IMR-90 (cell line): ENCODE results near the gene AGBL1. TPM values are rescaled to one million over a fixed set of nuclear protein-coding genes. Genes with fewer than 3 reads are reported as not detected.
A peak's percentile ranks its signal among the peaks of the same experiment; 100 is the strongest.

ENCODE experiments used
- ATAC-seq: fragments of 200-7000 bp; cut with Tn5 transposase; 2 replicates; pipeline ENCODE4 v1.9.1; 2020; ENCODE audit warnings: low read depth, mild to moderate bottlenecking, moderate library complexity
- BruUV-seq: library from RNA; stranded (reverse); fragments of 400-500 nt; replicated peaks from 2 replicates; lab custom pipeline; 2021; lab: Mats Ljungman, UMichigan
- CTCF ChIA-PET: fragments of 300-600 bp; formaldehyde crosslinking; extraction: SDS; loops from one replicate; lab custom pipeline; 2021; ENCODE audit warnings: antibody characterized with exemption; lab: Yijun Ruan, JAX
- POLR2A ChIA-PET: fragments of 300-600 bp; sonication (Branson Sonifier 250); formaldehyde crosslinking; loops from one replicate; lab custom pipeline; 2022; ENCODE audit warnings: antibody characterized with exemption; ENCODE audit not compliant: unreplicated experiment; lab: Charles Lee
- DNase-seq: peaks from one replicate; pipeline ENCODE4 v3.0.0; 2013
- H2AFZ ChIP-seq: replicated peaks from 2 replicates; pipeline ENCODE3; 2013; ENCODE audit warnings: low read length, mild to moderate bottlenecking; ENCODE audit not compliant: poor library complexity
- H2AK5ac ChIP-seq: 2 replicates; pipeline ENCODE4 v1.6.1; 2013; ENCODE audit warnings: low read depth, low read length, inconsistent platforms
- H2AK9ac ChIP-seq: replicated peaks from 2 replicates; pipeline ENCODE3; 2013; ENCODE audit warnings: mild to moderate bottlenecking, low read depth, low read length, moderate library complexity; ENCODE audit not compliant: poor library complexity
- H2BK120ac ChIP-seq: 2 replicates; pipeline ENCODE4 v1.6.1; 2013; ENCODE audit warnings: low read depth, low read length, inconsistent platforms
- H2BK15ac ChIP-seq: 3 replicates; pipeline ENCODE4 v1.6.1; 2013; ENCODE audit warnings: low read depth, low read length, inconsistent platforms
- H2BK20ac ChIP-seq: 2 replicates; pipeline ENCODE4 v1.6.1; 2013; ENCODE audit warnings: low read depth, mild to moderate bottlenecking, inconsistent platforms, low read length, moderate library complexity
- H2BK5ac ChIP-seq: 2 replicates; pipeline ENCODE4 v1.6.1; 2013; ENCODE audit warnings: mild to moderate bottlenecking, low read depth, low read length, inconsistent platforms; ENCODE audit not compliant: poor library complexity, severe bottlenecking
- H3K14ac ChIP-seq: replicated peaks from 2 replicates; pipeline ENCODE4 v1.6.1; 2013; ENCODE audit warnings: low read depth, low read length, inconsistent platforms
- H3K18ac ChIP-seq: 2 replicates; pipeline ENCODE4 v1.6.1; 2013; ENCODE audit warnings: low read depth, low read length, control low read depth
- H3K23ac ChIP-seq: 2 replicates; pipeline ENCODE4 v1.6.1; 2013; ENCODE audit warnings: low read depth, low read length, inconsistent platforms
- H3K27ac ChIP-seq: 2 replicates; pipeline ENCODE4 v1.5.1; 2013; ENCODE audit warnings: mild to moderate bottlenecking, control low read depth, low read length; ENCODE audit not compliant: insufficient read depth
- H3K27me3 ChIP-seq: 2 replicates; pipeline ENCODE4 v1.6.1; 2013; ENCODE audit warnings: low read length; ENCODE audit not compliant: control insufficient read depth, insufficient read depth
- H3K36me3 ChIP-seq: 2 replicates; pipeline ENCODE4 v1.6.1; 2013; ENCODE audit warnings: low read length, mixed read lengths; ENCODE audit not compliant: control insufficient read depth, insufficient read depth
- H3K4ac ChIP-seq: 2 replicates; pipeline ENCODE4 v1.6.1; 2013; ENCODE audit warnings: low read depth, low read length, inconsistent platforms
- H3K4me1 ChIP-seq: 2 replicates; pipeline ENCODE4 v1.6.1; 2013; ENCODE audit warnings: low read length, mixed read lengths; ENCODE audit not compliant: control insufficient read depth, insufficient read depth
- H3K4me2 ChIP-seq: 2 replicates; pipeline ENCODE4 v1.6.1; 2013; ENCODE audit warnings: low read depth, mild to moderate bottlenecking, control low read depth, low read length, moderate library complexity
- H3K4me3 ChIP-seq: 2 replicates; pipeline ENCODE4 v1.5.1; 2013; ENCODE audit warnings: low read depth, mild to moderate bottlenecking, control low read depth, low read length, moderate library complexity; ENCODE audit not compliant: insufficient read depth
- H3K56ac ChIP-seq: 2 replicates; pipeline ENCODE4 v1.6.1; 2013; ENCODE audit warnings: low read length, inconsistent platforms; ENCODE audit not compliant: insufficient read depth; ENCODE audit errors: extremely low read depth
- H3K79me1 ChIP-seq, 2 experiments: 2 replicates each; pipeline ENCODE4 v1.6.1; 2013; ENCODE audit warnings: low read length in 2 of 2, inconsistent platforms in 1 of 2, low read depth in 1 of 2
- H3K9ac ChIP-seq: 2 replicates; pipeline ENCODE4 v1.6.1; 2013; ENCODE audit warnings: low read depth, low read length, control low read depth
- H3K9me1 ChIP-seq: 2 replicates; pipeline ENCODE4 v1.6.1; 2013; ENCODE audit warnings: low read length, inconsistent platforms; ENCODE audit not compliant: insufficient read depth
- H3K9me3 ChIP-seq: 2 replicates; pipeline ENCODE4 v1.6.1; 2013; ENCODE audit warnings: low read length; ENCODE audit not compliant: control insufficient read depth, insufficient read depth
- H4K20me1 ChIP-seq: 2 replicates; pipeline ENCODE4 v1.6.1; 2013; ENCODE audit warnings: low read length, inconsistent platforms; ENCODE audit not compliant: insufficient read depth
- H4K5ac ChIP-seq: 2 replicates; pipeline ENCODE4 v1.6.1; 2013; ENCODE audit warnings: mild to moderate bottlenecking, low read depth, low read length, control low read depth
- H4K8ac ChIP-seq, 2 experiments: 2 replicates each; pipeline ENCODE4 v1.6.1; 2013; ENCODE audit warnings: low read depth in 2 of 2, low read length in 2 of 2, control low read depth in 1 of 2, inconsistent platforms in 1 of 2
- H4K91ac ChIP-seq: 2 replicates; pipeline ENCODE4 v1.6.1; 2013; ENCODE audit warnings: low read depth, low read length, inconsistent platforms; ENCODE audit not compliant: insufficient read depth
- MAFK ChIP-seq: IDR thresholded peaks from 2 replicates; pipeline ENCODE4 v1.6.1; 2012; ENCODE audit warnings: low read depth, low read length, improper control_type of control experiment
- POLR2A ChIP-seq: IDR thresholded peaks from 2 replicates; pipeline ENCODE4 v1.6.1; 2012; ENCODE audit warnings: mild to moderate bottlenecking, low read depth, low read length
- RAD21 ChIP-seq: IDR thresholded peaks from 2 replicates; pipeline ENCODE4 v1.6.1; 2012; ENCODE audit warnings: low read length, improper control_type of control experiment
- WGBS, 2 experiments: methylation state at CpG; one replicate each; pipeline versions ENCODE4 v1.1.5 to v1.1.7; 2013; ENCODE audit warnings: missing lambda C conversion rate in 2 of 2; ENCODE audit not compliant: insufficient read length in 1 of 2; ENCODE audit errors: extremely low coverage in 2 of 2; 5-methylcytosine and 5-hydroxymethylcytosine counted together
- dilution Hi-C: fragments of 300-500 bp; cut with HindIII; formaldehyde crosslinking; loops from one replicate; pipeline ENCODE4 v1.14.3; 2018; ENCODE audit warnings: low sequenced_read_pairs; ENCODE audit not compliant: unreplicated experiment
- in situ Hi-C: fragments of 300-500 bp; cut with MboI; formaldehyde crosslinking; loops from 3 replicates; pipeline ENCODE4 v1.14.3; 2019; ENCODE audit warnings: low sequenced_read_pairs, inconsistent platforms, mixed read lengths
- intact Hi-C: fragments of 100-400 bp; cut with micrococcal nuclease; formaldehyde crosslinking; loops from 2 replicates; pipeline ENCODE4 v1.10.0; 2022
- polyA plus RNA-seq, 3 experiments: library from polyadenylated mRNA; depleted of rRNA; stranded (reverse); fragments of >200 nt; gene quantifications; 2 replicates each; pipeline ENCODE4 v1.2.3, GENCODE V29; 2012; ENCODE audit warnings: low replicate concordance in 1 of 3
- total RNA-seq: library from RNA; depleted of rRNA; stranded (reverse); fragments of >200 nt; gene quantifications from 2 replicates; pipeline ENCODE4 v1.2.3, GENCODE V29; 2012

AGBL1 gene
- total and polyA plus RNA-seq, 2 of the 4 experiments (the other 2 are of a cell fraction) = not detected

GRCh38 chr15:86296769-86297168, 217.1 kb downstream of the AGBL1 start:
- Histone ChIP-seq H4K8ac (no peak overlapping the region), H3K4me1 (no peaks in the 10 kb centered on the region), H2AK5ac (no peak overlapping the region), H3K56ac (no peak overlapping the region), H2BK20ac (no peak overlapping the region), H4K20me1 (no peaks in the 10 kb centered on the region), H3K9me1 (no peaks in the 10 kb centered on the region), H3K9me3 (peaks cover 8% of the 10 kb centered on the region), H4K91ac (no peak overlapping the region), H2AFZ (no peak overlapping the region), H2AK9ac (no peak overlapping the region), H3K4me3 (no peak overlapping the region), H3K18ac (no peak overlapping the region), H3K36me3 (no peaks in the 10 kb centered on the region), H3K23ac (no peak overlapping the region), H3K27ac (no peak overlapping the region), H3K9ac (no peak overlapping the region), H4K5ac (no peak overlapping the region), H2BK120ac (no peak overlapping the region), H3K79me1 (no peaks in the 10 kb centered on the region), H3K4ac (no peak overlapping the region), H2BK5ac (no peak overlapping the region), H2BK15ac (no peak overlapping the region), H3K14ac (no peak overlapping the region), H3K4me2 (no peak overlapping the region), H3K27me3 (no peaks in the 10 kb centered on the region)
- intact Hi-C loops = no loop called here
- no peak for ATAC-seq
- no peak for DNase-seq
- no peak for TF ChIP-seq POLR2A
- peak; percentile 68 for TF ChIP-seq MAFK
- TF ChIP-seq RAD21 = no peak
- POLR2A ChIA-PET = no interaction called here
- CTCF ChIA-PET = no interaction called here
- no CpG with 5 or more reads among the region's 2 CpGs for WGBS, 2 experiments
- in situ Hi-C loops = no loop called here
- BruUV-seq = no TSS peak
- dilution Hi-C loops = no loop called here
